Immature natural killer cell (primary cell): ENCODE data around the gene CLK3. TPM values are rescaled to one million over a fixed set of nuclear protein-coding genes. Genes with fewer than 3 reads are reported as not detected.

Source experiments
- DNase-seq, 3 donors: peaks; one replicate each; pipeline ENCODE4 v3.0.0; 2022; ENCODE audit warnings: mixed read lengths in 1 of 3
- H3K27ac Mint-ChIP-seq, 6 donors: one replicate each; pipeline ENCODE4 v1.8.0; 2020; ENCODE audit warnings: mixed read lengths in 6 of 6, mild to moderate bottlenecking in 5 of 6, inconsistent platforms in 4 of 6, moderate library complexity in 3 of 6
- H3K27me3 Mint-ChIP-seq, 3 donors: one replicate each; pipeline ENCODE4 v1.8.0; 2020 to 2021; ENCODE audit warnings: low read depth in 3 of 3, mild to moderate bottlenecking in 3 of 3, mixed read lengths in 3 of 3, moderate library complexity in 3 of 3, inconsistent platforms in 1 of 3
- H3K36me3 Mint-ChIP-seq, 3 donors: one replicate each; pipeline ENCODE4 v1.8.0; 2020; ENCODE audit warnings: mixed read lengths in 3 of 3, inconsistent platforms in 2 of 3, mild to moderate bottlenecking in 2 of 3
- H3K4me1 Mint-ChIP-seq, 2 donors: one replicate each; pipeline ENCODE4 v1.8.0; 2020; ENCODE audit warnings: inconsistent platforms in 2 of 2, mild to moderate bottlenecking in 2 of 2, mixed read lengths in 2 of 2, moderate library complexity in 1 of 2
- H3K4me3 Mint-ChIP-seq, 5 donors: one replicate each; pipeline ENCODE4 v1.8.0; 2020; ENCODE audit warnings: mild to moderate bottlenecking in 5 of 5, mixed read lengths in 5 of 5, inconsistent platforms in 3 of 5, moderate library complexity in 3 of 5
- H3K9me3 Mint-ChIP-seq, 6 donors: one replicate each; pipeline ENCODE4 v1.8.0; 2020; ENCODE audit warnings: mild to moderate bottlenecking in 6 of 6, mixed read lengths in 6 of 6, inconsistent platforms in 4 of 6, moderate library complexity in 3 of 6
- polyA plus RNA-seq, 3 donors: library from polyadenylated mRNA; unstranded; fragments of 300-500 nt; fragmentation: Illumina TruSeq; gene quantifications; one replicate each; pipeline ENCODE4 v1.2.3, GENCODE V29; 2021

The CLK3 gene
- polyA plus RNA-seq, 3 donors from 2014 or later, result 32.4 to 82.1 (median 68.2) TPM

DNA sequence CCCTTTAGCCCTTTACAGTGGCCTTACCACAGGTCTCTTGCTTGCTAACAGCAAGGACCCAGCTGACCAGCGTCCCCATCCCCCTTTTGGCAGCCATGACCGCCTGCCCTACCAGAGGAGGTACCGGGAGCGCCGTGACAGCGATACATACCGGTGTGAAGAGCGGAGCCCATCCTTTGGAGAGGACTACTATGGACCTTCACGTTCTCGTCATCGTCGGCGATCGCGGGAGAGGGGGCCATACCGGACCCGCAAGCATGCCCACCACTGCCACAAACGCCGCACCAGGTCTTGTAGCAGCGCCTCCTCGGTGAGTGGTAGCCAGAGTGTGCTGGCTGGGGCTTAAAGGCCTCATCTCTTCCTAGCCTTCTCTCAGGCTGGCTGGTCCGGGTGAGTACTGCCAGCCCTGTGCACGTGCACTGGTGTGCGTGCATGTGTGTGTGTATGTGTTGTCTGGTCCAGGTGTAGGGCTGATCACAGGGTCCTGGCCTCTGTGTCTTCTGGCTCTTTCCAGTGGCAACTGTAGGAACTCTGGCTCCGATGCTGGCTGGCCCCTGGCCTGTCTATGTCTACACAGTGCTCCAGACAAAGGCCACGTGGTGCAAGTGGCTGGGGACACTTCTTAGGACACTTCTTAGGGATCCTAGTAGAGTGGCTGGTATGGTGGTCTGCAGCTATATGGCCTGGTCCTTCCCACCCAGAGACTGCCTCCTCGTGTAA is 4.4 kb downstream of the CLK3 start:
- Mint-ChIP-seq H3K36me3 (peaks cover 5 to 34% (median 14%) of the 10 kb centered on the region in 3 donors), H3K9me3 (no peaks in the 10 kb centered on the region), H3K4me3 (no peak overlapping the region), H3K4me1 (peaks cover 55 to 65% of the 10 kb centered on the region in 2 donors), H3K27ac (peak overlapping the region in 1 of 6 donors; percentile 79), H3K27me3 (peaks cover 1 to 23% (median 15%) of the 10 kb centered on the region in 3 donors)
- DNase-seq, result no peak

DNA sequence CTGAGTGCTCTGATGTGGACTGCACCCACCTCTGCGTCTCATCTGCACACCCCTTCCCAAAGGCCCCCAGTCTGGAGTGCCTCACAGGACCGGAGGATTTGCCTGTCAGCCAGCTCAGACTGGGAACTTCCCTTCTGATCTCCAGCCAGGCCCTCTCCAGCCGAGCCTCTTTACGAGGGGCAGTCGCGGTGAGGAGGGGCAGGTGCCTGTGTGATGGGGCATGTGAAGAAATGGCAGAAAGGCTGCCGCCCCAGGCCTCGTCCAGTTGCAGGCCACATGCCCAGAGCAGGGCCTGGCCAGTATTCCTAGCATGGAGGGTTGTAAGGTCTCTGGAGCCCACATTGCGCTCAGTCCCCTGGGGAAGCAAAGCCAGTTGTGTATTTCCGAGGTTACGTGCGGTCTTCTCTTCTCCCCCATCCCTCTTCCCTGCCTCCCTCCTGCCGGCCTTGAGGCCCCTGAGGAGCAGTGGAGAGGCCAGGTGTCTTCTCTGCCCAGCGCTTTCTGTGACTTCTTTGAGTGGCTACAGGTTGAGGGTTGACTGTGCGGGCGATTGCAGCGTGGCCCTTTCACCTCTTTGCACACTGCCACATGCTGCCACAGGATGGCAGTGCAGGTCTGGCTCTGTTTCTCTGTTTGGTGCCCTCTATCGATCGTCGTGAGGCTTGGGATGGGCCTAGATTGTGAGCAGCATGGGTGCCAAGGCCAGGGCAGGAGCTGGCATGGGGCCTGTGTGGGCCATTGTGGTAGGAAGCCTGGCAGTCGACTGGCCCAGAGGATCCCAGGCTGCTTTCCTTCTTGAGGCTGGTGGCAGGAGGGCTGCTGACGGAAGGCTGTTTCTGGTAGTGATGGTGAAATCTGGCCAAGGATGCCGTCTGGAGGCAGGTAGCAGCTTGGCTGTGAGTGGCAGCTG is 5.3 kb downstream of the CLK3 start:
- Mint-ChIP-seq H3K4me1 (peaks cover 55 to 65% of the 10 kb centered on the region in 2 donors), H3K9me3 (no peaks in the 10 kb centered on the region), H3K27me3 (peaks cover 1 to 22% (median 15%) of the 10 kb centered on the region in 3 donors), H3K4me3 (peak overlapping the region in 3 of 5 donors; percentile 10 to 53 (median 21)), H3K36me3 (peaks cover 5 to 38% (median 18%) of the 10 kb centered on the region in 3 donors), H3K27ac (peak overlapping the region in 4 of 6 donors; percentile 52 to 74 (median 65))
- DNase-seq, result peak; percentile 57 to 66 (median 60)

DNA sequence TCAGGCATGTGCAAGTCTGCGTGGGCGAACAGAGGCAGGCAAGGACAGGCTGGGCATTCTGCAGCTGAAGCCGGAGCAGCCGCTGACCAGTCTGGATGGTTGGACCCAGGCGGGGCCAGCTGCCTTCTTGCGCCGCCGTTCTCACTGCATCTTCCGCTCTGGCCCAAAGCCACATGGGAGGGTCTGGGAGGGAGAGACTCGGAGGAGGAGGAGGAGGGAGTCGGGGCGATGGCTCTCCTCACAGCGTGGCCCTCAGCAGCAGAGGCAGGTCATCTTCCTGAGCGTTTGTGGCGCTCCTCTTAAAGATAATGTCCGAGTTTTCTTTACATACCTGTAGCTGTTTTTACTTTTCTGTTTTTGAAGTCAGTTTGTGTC is 5.9 kb downstream of the CLK3 start:
- H3K27ac Mint-ChIP-seq, result peak overlapping the region in 4 of 6 donors; percentile 17 to 74 (median 58)
- peaks cover 5 to 39% (median 19%) of the 10 kb centered on the region in 3 donors for H3K36me3 Mint-ChIP-seq
- peaks cover 52 to 61% of the 10 kb centered on the region in 2 donors for H3K4me1 Mint-ChIP-seq
- peaks cover 1 to 18% (median 9%) of the 10 kb centered on the region in 3 donors for H3K27me3 Mint-ChIP-seq
- no peak for DNase-seq
- no peaks in the 10 kb centered on the region for H3K9me3 Mint-ChIP-seq
- H3K4me3 Mint-ChIP-seq, result no peak overlapping the region

DNA sequence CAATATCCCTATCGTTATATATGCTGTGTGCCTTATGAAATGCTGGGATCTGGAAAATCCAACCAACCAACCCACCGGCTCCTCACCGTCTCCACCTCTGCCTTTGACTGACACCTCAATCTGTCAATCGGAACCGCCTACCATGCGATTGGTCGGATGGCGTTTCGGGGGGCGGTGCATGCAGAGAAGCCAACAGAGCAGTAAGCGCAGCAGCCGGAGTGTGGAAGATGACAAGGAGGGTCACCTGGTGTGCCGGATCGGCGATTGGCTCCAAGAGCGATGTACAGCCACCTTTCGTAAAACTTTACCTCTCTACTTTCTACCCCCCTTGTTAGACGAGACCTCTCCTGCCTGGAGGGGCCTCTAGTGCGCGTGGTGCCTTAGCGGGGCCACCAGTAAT is 6.3 kb downstream of the CLK3 start:
- no peaks in the 10 kb centered on the region for H3K9me3 Mint-ChIP-seq
- no peak overlapping the region for H3K4me3 Mint-ChIP-seq
- no peak for DNase-seq
- peaks cover 48 to 57% of the 10 kb centered on the region in 2 donors for H3K4me1 Mint-ChIP-seq
- peak overlapping the region in 2 of 6 donors; percentile 17 to 43 for H3K27ac Mint-ChIP-seq
- H3K36me3 Mint-ChIP-seq, result peaks cover 5 to 39% (median 19%) of the 10 kb centered on the region in 3 donors
- H3K27me3 Mint-ChIP-seq, result peaks cover 1 to 18% (median 9%) of the 10 kb centered on the region in 3 donors

DNA sequence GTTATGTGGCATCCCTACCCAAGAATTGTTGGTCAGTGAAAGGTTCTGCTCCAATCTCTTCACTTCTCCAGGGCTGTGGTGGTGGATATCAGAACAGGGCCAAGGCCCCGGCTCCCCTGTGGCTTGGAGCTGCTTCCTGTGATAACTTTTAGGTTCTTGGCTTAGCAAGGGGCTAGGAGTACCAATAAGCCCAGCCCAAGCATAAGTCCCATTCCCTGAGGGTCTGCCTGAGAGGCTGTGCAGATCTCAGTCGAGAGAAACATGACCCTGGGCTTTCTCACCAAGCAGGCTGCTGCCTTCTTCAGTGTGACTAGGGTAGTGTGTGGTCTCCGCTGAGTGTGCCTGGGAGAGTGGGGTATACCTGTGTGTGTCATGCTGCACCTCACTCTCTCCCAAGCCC is 7.1 kb downstream of the CLK3 start:
- no peak overlapping the region for H3K4me3 Mint-ChIP-seq
- H3K9me3 Mint-ChIP-seq, result no peaks in the 10 kb centered on the region
- DNase-seq, result no peak
- H3K36me3 Mint-ChIP-seq, result peaks cover 5 to 45% (median 19%) of the 10 kb centered on the region in 3 donors
- peak overlapping the region in 1 of 6 donors; percentile 7 for H3K27ac Mint-ChIP-seq
- H3K27me3 Mint-ChIP-seq, result peaks cover 1 to 18% (median 9%) of the 10 kb centered on the region in 3 donors
- H3K4me1 Mint-ChIP-seq, result peaks cover 39 to 49% of the 10 kb centered on the region in 2 donors

DNA sequence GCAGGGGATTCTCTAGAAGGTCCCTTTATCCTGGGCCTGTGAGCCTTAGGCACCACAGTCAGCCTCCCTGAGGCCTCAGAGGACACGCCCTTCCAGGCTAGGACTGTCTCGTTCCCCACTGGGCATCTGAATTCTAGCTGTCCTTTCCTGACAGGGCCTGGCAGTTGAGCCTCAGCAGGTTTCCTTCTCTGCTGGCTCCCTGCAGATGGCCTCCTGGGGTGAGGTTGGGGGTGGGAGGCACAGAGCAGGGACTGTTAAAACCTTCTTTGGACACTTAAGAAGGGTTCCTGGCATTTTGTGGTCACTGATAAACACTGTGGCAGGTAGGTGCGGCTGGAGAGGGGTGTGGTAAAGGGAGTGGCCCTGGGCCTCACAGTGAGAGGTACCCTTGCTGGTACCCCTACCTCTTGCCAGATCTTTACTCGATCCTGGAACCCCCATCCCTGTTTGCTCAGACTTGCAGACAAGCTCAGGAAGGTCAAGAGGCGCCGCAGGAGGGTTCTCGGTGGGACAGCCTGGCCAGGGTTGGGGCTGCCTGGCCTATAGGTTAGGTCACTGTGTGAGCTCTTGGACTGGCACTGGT is 8.5 kb downstream of the CLK3 start:
- no peaks in the 10 kb centered on the region for H3K9me3 Mint-ChIP-seq
- peaks cover 3 to 20% (median 7%) of the 10 kb centered on the region in 3 donors for H3K27me3 Mint-ChIP-seq
- peaks cover 26 to 36% of the 10 kb centered on the region in 2 donors for H3K4me1 Mint-ChIP-seq
- no peak overlapping the region for H3K4me3 Mint-ChIP-seq
- no peak overlapping the region for H3K27ac Mint-ChIP-seq
- DNase-seq, result no peak
- H3K36me3 Mint-ChIP-seq, result peaks cover 5 to 59% (median 25%) of the 10 kb centered on the region in 3 donors

DNA sequence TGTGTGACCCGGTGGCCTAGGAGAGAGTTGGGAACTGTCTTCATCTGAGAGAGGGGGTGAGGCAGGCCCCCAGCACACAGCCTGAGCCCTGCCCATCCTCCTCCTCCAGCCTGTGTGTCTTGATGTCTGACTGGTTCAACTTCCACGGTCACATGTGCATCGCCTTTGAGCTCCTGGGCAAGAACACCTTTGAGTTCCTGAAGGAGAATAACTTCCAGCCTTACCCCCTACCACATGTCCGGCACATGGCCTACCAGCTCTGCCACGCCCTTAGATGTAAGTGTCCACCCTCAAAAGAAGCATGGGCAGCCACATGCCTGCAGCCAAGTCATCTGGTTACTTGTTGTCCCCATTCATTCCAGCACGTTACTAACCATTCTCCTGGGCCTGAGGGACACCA is 10.1 kb downstream of the CLK3 start:
- Mint-ChIP-seq H3K4me1 (peaks cover 11 to 20% of the 10 kb centered on the region in 2 donors), H3K9me3 (no peaks in the 10 kb centered on the region), H3K36me3 (peaks cover 5 to 52% (median 25%) of the 10 kb centered on the region in 3 donors), H3K27ac (no peak overlapping the region), H3K4me3 (peak overlapping the region in 1 of 5 donors; percentile 21), H3K27me3 (peaks cover 3 to 17% (median 4%) of the 10 kb centered on the region in 3 donors)
- no peak for DNase-seq

DNA sequence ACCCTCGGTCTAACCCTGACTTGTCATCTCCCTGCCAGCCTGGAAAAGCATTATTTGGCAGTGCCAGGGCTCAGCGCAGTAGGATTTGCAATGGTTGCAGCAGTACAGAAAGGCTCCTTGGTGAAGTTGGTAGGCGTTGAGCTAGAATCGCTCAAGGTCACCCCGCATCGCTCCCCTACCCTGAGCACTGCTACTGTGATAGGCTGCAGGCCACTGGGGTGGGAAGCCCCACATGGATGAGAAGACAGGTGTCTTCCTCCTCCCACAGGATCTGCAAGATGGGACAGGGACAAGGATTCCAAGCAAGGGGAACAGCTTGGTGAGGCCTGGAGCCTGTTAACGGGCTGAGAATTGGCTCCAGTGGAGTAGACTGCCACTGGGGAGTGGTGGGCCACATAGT is 10.7 kb downstream of the CLK3 start:
- Mint-ChIP-seq H3K27me3 (peaks cover 3 to 10% (median 4%) of the 10 kb centered on the region in 3 donors), H3K4me1 (peaks cover 5 to 13% of the 10 kb centered on the region in 2 donors), H3K4me3 (no peak overlapping the region), H3K9me3 (no peaks in the 10 kb centered on the region), H3K36me3 (peaks cover 0 to 46% (median 21%) of the 10 kb centered on the region in 3 donors), H3K27ac (no peak overlapping the region)
- no peak for DNase-seq

DNA sequence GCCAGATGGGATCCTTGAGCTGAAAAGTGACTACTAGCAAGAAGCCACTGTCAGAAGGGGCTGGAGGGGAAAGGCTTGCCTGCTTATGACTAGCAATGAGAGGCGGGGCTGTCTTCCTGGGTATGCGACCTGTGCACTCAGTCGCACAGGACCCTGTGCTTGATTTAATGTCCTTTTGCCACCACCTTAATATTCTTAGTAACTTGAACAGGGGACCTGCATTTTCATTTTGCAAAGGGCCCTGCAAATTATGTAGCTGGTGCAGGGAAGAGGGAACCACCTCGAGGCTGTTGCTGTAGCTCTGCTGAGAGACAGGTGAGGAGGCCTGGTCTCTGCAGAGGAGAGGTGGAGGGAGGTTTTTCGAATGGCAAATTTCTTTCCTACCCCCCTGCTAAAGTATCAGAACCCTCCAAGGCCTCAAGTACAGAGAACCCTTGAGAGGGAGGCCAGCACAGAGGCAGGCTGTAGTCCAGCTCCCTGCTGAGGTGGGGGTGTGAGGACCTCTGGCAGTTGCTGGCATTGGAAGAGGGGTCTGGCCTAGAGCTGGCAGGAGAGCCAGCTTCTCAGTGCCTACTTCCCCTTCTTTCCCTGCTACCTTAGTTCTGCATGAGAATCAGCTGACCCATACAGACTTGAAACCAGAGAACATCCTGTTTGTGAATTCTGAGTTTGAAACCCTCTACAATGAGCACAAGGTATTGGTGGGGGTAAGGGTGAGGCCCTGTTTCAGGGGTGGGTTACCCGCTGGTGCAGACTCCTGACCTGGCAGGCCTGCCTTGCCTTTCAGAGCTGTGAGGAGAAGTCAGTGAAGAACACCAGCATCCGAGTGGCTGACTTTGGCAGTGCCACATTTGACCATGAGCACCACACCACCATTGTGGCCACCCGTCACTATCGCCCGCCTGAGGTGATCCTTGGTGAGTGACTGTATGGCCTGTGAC is 11.4 kb downstream of the CLK3 start:
- H3K36me3 Mint-ChIP-seq, result peaks cover 0 to 42% (median 15%) of the 10 kb centered on the region in 3 donors
- no peak overlapping the region for H3K4me3 Mint-ChIP-seq
- peaks cover 2 to 6% of the 10 kb centered on the region in 2 donors for H3K4me1 Mint-ChIP-seq
- H3K27me3 Mint-ChIP-seq, result peaks cover 3 to 10% (median 4%) of the 10 kb centered on the region in 3 donors
- peak overlapping the region in 1 of 6 donors; percentile 39 for H3K27ac Mint-ChIP-seq
- no peak for DNase-seq
- H3K9me3 Mint-ChIP-seq, result no peaks in the 10 kb centered on the region

DNA sequence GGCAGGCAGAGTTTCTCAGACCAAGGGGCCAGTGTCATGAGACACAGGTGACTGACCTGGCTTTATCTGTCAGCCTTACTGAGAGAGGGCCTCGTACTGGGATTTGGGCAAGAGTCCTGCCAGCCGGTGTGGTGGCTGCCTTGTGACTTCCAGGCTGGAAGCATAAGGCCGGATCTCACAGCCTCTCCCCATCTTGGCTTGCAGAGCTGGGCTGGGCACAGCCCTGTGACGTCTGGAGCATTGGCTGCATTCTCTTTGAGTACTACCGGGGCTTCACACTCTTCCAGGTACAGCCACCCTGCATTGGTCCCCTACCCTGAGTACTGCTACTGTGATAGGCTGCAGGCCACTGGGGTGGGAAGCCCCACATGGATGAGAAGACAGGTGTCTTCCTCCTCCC is 12.1 kb downstream of the CLK3 start:
- peaks cover 0 to 2% of the 10 kb centered on the region in 2 donors for H3K4me1 Mint-ChIP-seq
- no peaks in the 10 kb centered on the region for H3K9me3 Mint-ChIP-seq
- DNase-seq, result no peak
- H3K4me3 Mint-ChIP-seq, result no peak overlapping the region
- peaks cover 1 to 8% (median 4%) of the 10 kb centered on the region in 3 donors for H3K27me3 Mint-ChIP-seq
- peak overlapping the region in 3 of 6 donors; percentile 6 to 41 (median 39) for H3K27ac Mint-ChIP-seq
- H3K36me3 Mint-ChIP-seq, result peaks cover 0 to 35% (median 12%) of the 10 kb centered on the region in 3 donors

DNA sequence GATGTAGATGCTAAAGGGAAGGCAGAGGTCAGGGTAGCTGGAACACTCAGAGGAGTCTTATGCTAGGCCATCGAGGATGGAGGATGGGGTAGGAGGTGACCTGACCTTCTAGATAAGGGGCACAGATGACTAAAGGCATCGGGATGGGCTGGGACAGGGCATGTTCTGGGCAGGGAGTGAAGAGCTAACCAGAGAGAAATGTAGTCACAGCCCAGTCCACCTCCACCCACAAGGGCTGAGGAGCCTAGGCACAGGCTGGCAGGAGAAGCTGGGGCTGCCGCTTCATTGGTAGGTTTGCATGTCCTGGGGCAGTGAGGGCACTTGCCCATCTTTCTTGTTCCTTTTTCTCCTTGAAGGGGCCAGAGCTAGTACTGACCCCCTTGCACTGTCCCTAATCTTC is 12.6 kb downstream of the CLK3 start:
- Mint-ChIP-seq H3K4me1 (no peaks in the 10 kb centered on the region), H3K36me3 (peaks cover 0 to 31% (median 11%) of the 10 kb centered on the region in 3 donors), H3K4me3 (no peak overlapping the region)

DNA sequence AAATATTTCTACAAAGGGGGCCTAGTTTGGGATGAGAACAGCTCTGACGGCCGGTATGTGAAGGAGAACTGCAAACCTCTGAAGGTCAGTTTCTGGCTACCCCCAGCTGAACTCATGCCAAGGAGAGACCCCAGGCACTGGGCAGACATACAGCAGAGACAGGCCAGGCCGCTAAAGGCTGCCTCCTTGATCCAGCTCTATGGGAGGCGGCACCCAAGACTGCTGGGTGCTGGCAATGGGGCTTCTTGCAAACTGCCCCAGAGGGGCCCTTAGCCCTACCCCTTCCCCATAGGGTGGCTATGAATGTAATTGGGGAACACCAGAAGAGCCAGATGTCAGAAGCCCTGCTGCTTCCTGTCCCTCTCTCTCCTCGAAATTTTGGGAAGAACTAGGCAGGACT is 13.3 kb downstream of the CLK3 start:
- H3K4me3 Mint-ChIP-seq, result no peak overlapping the region
- H3K4me1 Mint-ChIP-seq, result no peaks in the 10 kb centered on the region
- peaks cover 0 to 29% (median 11%) of the 10 kb centered on the region in 3 donors for H3K36me3 Mint-ChIP-seq
- H3K9me3 Mint-ChIP-seq, result no peaks in the 10 kb centered on the region
- H3K27me3 Mint-ChIP-seq, result peaks cover 1 to 4% (median 4%) of the 10 kb centered on the region in 3 donors
- no peak overlapping the region for H3K27ac Mint-ChIP-seq
- no peak for DNase-seq

More for the DNA sequence above, 12.6 kb downstream of the CLK3 start:
- peaks cover 1 to 6% (median 4%) of the 10 kb centered on the region in 3 donors for H3K27me3 Mint-ChIP-seq
- no peak for DNase-seq
- peak overlapping the region in 2 of 6 donors; percentile 6 to 41 for H3K27ac Mint-ChIP-seq
- no peaks in the 10 kb centered on the region for H3K9me3 Mint-ChIP-seq
